ENCODE data around the gene IL1B.

The IL1B gene

DNA sequence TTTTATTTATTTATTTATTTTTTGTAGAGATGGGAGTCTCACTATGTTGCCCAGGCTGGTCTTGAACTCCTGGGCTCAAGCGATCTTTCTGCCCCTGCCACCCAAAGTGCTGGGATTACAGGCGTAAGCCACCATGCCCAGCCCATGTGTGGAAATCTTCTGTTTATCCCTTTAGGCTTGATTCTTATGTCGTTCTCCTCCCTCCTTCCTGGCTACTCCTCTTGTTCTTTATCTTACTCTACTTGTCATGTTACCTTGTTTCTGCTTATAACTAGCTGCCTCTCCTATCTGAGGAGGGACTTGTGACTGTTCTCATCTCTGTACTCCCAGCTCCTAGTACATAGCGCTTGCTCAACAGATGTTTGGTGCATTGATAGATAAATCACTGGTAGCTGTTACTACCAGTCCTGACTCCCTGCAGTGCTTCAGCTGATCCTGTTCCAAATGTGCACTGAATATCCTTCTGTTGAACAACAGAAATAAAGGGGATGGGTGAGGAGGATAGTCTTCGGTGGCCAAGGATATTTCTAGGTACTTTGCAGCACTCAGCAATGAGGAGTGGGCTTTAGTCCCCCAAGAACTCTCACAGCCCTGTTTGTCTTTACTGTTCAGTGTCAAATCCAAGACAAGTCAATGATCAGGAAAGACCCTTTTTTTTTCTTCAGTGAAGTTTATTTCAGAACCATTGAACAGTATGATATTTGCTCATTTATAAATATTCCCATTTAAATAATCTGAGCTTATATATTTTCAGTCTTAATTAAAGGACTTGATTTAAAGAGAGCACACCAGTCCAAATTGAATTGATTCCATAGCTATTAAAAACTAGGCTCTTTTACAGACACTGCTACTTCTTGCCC is 7.2 kb downstream of the IL1B start:
- DNase-seq (ENCODE audit: low read depth in 2 of 2), result no peak

DNA sequence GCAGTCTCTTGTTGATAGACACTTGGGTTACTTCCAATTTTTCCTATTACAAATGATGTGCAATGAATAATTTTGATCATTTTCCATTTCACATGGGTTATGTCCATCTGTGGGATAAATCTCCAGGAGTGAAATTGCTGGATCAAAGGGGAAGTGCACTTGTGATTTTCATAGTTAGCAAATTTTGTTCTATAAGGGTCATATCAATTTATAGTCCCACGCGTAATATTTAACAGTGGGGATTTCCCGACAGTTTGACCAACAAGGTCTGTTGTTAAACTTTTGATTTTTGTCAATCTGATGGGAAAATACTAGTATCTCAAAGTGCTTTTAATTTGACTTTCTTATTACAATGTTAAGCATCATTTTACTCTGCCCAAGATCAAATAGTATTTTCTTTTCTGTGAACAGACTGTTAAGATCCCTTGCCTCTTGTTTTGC is 8.3 kb downstream of the IL1B start:
- no peak for DNase-seq (ENCODE audit: low read depth in 2 of 2)

DNA sequence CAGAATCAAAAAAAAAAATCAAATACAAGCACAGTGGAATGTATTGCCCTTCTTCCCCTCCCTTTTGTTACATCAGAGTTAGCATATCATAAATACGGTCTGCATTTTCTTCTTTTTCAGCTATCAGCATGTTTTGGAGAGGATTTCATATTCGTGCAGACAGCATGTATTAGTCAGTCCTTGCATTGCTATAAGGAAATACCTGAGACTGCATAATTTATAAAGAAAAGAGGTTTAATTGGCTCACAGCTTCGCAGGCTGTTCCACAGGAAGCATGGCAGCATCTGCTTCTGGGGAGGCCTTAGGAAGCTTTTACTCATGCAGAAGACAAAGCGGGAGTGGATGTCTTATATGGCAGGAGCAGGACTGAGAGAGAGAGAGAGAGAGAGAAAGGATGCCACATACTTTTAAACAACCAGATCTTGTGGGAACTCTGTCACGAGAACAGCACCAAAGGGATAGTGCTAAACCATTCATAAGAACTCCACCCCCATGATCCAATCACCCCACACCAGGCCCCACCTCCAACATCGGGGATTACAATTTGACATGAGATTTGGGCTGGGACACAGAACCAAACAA is 8.9 kb downstream of the IL1B start:
- DNase-seq (ENCODE audit: low read depth in 2 of 2), result no peak

DNA sequence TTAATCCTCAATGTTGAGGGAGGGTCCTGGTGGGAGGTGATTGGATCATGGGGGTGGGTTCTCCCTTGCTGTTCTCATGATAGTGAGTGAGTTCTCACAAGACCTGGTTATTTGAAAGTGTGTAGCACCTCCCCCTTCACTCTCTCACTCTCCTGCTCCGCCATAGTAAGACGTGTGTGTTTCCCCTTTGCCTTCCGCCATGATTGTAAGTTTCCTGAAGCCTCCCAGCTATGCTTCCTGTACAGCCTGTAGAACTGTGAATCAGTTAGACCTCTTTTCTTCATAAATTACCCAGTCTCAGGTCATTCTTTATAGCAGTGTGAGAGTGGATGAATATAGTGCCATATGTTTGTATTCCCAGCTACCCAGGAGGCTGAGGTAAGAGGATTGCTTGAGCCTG is 9.6 kb downstream of the IL1B start:
- DNase-seq (ENCODE audit: low read depth in 2 of 2), result no peak

DNA sequence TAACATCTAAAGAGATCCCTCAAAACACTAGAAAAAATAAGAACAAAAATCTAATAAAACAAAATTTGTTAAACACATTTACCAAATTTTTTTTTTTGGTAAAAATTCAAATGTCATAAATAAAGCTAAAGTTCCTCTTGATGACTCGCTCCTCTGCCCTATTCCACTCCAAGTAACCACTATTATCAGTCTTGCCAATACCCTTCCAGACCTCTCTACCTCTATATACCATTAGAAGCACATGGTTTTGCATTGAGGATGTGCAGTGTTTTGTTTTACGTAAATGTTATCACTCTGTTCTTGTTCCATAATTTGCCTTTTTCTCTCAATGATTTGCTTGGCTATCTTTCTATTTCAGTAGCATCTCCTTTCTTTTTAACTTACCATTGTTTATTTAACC is 10.9 kb downstream of the IL1B start:
- no peak for DNase-seq (ENCODE audit: low read depth in 2 of 2)

DNA sequence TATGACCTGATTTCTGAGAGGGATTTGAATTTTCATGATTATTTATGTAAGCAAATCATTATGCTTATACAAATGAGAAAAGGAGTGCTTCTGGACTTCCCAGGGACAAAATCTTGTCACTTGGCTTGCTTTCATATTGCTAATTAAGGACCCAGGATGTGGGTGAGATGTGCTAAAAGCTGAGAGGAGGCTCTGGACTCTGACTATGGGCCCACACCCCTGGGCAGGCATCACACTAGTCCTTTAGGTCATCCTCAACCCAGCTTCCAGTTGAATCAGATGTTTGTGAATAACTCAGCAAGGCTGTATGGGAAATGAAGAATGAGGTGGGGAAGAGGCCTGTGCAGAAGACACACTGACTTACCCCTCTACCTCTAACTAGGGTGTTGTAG is 11.9 kb downstream of the IL1B start:
- no peak for DNase-seq (ENCODE audit: low read depth in 2 of 2)

DNA sequence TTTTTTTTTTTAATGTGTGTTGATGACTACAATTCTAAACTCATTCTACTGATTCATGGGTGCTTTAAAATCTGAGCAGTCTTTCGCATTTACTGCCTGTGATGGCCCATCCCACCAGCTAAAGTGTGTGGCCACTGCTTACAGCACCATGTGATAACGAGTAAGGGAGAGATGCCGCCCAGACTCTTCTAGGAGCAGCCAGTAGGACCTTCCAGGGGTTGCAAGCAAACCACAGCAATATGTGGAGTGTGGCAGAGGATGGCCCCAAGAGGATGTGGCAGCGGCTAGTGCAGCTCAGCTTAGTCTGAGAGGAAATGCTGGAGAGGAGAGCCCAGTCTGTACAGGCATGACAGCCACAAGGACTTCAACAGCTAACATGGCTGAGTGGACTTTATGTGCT is 14.9 kb downstream of the IL1B start:
- DNase-seq (ENCODE audit: low read depth in 2 of 2), result no peak

DNA sequence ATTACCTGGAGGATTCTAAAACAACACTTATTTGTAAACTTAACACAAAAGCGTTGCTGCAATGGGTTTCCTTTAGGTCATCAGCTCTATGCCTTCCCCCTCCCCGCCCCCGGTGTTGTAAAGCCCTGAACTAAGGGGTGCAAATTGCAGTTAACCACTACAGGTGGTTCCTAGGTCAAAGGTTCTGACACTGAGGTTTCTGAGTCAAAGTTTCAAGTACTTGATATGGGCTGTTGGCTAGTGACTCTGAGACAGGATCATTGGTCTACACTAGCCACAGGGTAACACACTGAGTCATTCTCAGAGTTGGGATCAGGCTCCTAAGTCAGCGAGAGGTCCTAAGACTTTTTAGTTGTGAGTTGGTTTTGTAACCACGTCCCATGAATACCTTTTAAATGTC is 15.4 kb downstream of the IL1B start:
- DNase-seq (ENCODE audit: low read depth in 2 of 2), result no peak

DNA sequence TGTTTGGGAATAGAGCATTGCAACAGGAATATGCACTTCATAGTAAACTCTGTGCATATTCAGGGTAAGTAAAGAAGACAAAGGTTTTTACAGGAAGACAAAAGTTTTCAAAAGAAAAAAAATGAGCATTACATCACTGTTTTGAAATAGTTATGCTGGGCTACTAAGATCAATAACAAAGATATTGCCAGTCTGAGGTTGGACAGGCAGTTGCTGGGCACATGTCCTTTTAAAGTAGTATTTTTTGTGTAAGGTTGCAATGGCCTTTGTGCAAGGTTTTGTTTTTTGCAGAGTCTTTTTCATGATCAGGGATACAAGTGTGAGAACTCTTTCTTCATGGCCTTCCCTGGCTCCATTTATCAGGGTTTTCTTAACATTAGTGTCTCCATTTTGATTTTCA is 16.2 kb downstream of the IL1B start:
- DNase-seq (ENCODE audit: low read depth in 2 of 2), result no peak

DNA sequence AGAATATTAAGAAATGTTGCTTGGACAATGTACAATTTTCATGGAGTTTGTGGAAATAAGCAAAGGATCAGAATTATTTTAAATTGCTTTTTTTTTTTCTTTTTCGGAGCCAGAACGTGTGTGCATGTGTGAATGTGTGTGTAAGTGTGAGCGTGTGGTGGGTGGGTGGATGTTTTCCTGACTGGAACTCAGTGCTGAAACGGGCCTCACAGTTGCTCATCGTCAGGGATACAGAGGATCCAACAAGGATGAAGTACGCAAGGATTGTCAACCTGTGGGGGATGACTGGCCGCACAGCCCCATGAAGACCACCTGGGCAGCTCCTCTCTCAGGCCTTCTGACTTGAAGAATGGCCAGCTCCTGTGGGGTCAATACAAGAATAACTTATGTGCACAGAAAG is 17.5 kb downstream of the IL1B start:
- no peak for DNase-seq (ENCODE audit: low read depth in 2 of 2)

DNA sequence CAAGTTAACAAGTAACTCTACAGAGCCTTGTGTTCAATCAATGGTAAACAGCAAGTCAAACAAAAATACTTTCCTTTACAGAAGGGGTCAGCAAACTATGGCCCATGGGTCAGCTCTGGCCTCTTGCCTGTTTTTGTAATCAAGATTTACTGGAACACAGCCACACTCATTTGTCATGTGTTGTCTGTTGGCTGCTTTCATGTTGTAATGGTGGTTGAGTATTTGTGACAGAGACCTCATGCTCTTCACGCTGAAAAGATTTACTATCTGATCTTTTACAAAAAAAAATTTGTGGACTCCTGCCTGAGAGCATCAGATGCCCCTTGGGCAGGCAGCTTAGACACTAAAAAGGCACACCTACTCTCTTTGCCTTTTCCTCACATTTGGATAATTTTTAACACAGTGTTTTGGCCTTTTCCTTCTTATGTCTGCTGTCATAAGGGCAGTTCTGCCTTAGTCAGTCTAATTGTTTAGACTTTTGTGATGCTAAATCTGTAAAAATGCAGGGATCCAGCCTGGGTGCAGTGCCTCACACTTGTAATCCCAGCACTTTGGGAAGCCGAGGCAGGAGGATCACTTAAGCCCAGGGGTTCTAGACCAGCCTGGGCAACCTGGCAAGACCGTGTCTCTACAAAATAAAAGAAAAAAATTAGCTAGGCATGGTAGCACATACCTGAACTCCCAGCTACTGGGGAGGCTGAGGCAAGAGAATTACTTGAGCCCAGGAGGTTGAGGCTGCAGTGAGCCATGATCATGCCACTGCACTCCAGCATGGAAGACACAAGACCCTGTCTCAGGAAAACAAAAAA is 18.3 kb downstream of the IL1B start:
- DNase-seq (ENCODE audit: low read depth in 2 of 2), result no peak

DNA sequence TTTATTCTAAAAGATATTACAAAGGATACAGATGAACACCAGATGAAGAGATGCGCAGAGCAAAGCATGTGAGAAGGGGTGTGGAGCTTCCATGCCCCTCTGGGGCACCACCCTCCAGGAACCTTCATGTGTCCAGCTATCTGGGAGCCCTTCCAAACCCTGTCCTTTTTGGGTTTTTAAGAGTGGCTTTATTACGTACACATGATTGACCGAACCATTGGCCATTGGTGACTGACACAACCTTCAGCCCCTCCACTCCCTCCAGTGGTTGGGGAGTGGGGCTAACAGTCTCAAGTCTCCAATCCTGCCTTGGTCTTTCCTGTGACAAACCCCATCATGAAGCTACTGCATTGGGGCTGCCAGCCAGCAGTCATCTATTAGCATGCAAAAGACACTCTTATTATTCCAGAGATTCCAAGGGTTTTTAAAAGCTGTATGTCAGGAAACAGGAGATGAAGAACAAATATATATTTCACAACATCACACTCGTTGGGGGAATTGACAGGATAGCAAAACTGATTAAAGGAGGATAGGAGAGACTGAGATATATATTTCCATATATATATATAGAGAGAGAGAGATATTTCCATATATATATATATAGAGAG is 19.4 kb downstream of the IL1B start:
- DNase-seq (ENCODE audit: low read depth in 2 of 2), result no peak

DNA sequence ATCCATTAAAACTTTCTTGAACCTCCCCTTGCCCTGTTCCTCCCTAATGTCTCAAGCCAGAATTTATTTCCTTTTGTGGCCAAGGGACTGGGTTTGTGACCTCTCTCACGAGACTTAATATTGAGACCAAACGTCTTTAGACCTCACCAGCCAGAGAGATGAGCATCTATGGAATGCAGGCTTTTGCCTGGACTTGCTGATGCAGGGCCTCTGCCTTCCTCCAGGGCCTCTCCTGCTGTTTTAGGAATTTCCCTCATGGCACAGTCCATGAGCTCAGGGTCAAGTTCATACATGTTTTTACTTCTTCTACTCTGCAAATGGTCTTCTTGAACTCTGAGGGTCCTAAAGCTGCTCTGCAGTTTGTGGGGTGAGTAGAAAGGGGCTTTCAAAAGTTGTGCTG is 22.3 kb downstream of the IL1B start:
- no peak for DNase-seq (ENCODE audit: low read depth in 2 of 2)

DNA sequence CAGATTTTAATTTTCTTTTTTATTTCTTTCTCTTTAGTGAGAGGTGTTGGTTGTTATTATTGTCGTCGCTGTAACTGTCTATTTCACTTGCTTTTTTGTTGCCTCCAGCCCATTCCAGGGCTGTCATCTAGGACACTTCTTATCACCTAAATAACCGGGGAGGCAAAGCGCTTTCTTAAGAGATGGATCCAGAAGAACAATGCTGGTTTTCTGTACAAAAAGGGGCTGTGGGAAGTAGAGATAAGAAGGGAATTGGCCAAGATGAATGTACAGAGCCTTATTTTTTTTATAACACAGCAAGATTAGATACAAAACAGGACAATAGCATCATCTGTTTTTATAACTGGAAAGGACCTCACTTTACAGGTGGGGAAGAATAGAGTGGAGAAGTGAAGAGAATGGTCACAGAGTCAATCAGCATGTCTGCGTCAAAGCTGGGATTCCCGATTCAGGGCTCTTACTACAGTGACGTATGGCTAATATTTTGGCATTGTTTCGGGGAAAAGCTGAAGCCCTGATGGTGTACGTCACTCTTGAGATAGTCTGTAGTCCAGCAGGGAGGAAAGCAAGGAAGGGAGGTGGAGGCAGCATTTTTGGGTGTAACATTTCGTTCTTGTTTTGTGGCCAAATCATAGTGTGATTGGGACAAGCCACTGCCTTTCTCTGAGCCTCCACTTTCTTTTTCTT is 23.2 kb downstream of the IL1B start:
- no peak for DNase-seq (ENCODE audit: low read depth in 2 of 2)

DNA sequence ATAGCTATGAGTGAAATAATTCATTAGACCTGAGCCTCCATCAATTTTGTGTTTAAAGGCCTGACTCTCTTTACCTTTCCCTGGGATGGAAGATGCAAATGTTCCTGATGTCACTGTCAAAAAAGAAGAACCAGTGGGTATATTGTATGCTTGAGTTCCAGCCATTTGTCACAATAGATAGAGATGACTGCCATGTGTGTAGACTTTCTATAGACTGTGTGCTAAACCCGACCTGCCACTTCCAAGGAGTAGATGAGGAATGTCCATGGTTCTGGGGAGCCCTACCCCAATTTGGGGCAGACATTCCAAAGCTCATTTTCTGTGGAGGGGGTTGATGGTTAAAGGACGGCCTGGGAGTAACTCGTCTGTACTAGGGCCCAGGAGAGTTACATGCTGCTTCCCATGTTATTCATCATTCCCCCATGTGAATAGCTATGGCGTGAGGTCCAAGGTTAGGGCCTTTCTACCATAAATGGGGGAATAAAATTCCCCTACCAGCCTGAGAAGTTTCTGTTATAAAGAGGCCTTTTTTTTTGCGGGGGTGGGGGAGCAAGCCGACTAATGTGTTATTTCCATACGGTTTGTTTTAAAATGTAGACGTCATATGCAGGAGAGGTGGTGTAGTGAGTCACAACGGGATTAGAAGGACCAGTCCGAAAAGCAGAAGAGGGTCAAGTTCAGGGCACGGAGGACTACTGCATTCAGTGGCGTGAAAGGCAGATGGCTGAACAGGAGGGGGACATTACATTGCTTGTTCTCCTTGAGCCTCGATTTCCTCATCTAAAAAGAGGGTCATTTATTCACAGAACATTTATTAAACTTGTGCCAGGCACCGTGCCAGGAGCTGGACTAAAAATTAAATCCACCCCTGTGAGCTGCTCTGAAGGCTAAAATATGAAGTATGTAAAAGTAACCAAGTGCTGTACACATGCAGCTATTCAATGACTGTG is 24.0 kb downstream of the IL1B start:
- DNase-seq (ENCODE audit: low read depth in 2 of 2), result no peak

DNA sequence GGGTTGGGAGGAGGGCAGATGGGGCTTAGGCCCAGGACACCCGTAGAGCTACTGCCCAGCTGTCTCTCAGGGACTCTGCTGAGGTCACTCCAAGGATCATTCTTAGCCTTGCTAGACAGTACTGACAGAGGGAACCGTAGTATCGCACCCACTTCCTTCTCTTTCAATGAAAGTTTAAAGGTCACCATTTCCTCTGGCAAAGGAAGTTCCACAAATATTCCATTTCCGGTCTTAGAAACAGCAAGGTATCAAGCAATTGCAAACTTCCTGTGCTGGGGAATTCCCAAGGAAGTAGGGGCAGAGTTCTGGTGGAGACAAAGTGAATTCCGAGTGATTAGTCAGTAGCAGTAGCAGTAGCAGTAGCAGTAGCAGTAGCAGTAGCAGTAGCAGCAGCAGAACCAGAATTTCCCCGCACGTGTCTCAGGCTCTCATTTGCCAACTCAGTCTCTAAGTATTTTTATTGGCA is 24.7 kb downstream of the IL1B start:
- no peak for DNase-seq (ENCODE audit: low read depth in 2 of 2)

DNA sequence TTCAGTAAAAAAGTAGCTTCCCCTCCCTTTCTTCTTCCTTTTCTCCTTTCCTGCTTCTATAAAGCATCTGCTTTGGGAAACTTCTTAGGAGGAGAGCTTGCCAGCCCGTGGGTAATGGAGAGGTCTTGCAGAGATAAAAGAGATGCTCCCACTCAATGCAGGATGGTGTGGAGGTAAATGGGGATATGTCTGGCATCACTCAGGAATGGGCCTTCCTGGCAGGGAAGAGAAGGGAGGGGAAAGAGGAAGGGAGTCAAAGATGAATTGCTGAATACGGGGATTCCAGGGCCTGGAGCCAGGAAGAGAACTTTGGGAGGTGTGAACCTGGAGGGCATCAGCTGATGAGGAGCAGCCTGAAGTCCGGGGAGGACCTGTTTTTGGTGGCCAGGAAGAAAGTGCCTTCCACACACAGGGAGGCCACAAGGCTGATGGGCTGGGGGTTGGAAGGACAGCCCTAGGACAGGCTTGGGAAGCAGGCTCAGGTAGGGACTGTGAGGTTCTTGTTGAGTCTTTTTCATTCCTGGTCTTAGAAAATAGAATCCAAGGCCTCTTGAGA is 25.2 kb downstream of the IL1B start:
- DNase-seq (ENCODE audit: low read depth in 2 of 2), result no peak

DNA sequence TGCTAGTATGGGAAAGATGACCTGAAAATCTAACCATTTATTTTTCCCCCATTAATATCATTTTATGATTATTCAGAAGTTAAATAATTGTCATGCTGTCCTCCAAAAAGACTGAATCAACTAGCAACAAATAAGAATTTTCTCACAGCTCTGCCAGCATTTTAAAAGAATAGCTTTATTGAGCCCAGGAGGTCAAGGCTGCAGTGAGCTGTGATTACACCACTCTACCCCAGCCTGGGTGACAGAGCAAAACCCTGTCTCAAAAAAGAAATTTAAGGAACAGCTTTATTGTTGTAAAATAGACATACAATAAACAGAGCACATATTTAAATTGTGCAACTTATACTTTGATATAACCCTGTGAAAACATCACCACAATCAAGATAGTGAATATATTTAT is 27.5 kb downstream of the IL1B start:
- DNase-seq (ENCODE audit: low read depth in 2 of 2), result no peak

DNA sequence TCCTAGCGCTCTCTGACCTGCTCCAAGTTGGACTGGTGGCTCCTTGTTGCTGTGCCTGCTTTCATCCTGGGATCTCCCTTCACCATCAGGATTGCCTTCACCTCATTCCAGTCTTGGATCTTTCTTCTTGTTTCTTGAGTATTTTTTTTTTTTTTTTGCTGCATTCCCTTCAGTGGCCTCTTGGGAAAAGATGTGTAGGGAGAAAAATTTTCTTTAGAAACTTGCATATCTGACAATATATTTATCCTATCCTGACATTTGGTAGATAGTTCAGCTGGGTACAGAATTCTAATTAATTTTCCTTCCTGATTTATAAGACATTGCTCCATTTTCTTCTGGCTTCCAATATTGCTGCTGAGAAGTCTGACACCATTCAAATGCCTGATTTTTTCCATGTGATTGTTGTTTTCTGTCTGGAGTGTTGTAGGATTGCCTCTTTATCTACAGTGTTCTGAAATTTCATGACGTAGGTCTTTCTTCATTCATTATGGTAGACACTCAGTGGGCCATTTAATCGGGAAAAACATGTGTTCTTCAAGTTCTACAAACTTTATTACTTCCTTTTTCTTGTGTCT is 29.3 kb downstream of the IL1B start:
- DNase-seq (ENCODE audit: low read depth in 2 of 2), result no peak

DNA sequence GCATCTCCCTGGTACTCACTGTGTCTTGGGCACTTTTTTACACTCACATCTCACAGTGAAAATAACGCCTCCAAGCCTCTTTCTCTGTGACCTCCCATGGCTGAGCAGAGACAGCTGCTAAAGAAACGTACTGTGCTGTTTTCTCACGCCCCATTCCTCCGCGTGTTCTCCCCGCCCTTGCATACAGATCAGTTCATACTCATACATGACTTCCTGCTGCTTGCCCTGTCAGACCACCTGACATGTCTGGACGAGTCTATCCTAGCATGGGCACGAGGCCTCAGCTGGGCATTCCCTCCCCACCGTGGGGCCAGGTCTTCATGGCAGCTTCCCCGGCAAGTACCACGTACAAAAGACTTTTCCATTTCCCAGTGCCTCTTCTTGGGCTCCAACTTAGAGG is 31.0 kb downstream of the IL1B start:
- no peak for DNase-seq (ENCODE audit: low read depth in 2 of 2)

All from activated CD8-positive, alpha-beta memory T cell treated with anti-CD3 and anti-CD28 coated beads for 4 hours (primary cell).